HL-60 (cell line): ENCODE data around the gene ABHD10.

Experiments used
- GABPA ChIP-seq: IDR thresholded peaks from 2 replicates; pipeline ENCODE4 v1.6.1; 2012; ENCODE audit warnings: low read depth
- POLR2AphosphoS5 ChIP-seq: IDR thresholded peaks from 2 replicates; pipeline ENCODE4 v1.6.1; 2012; ENCODE audit warnings: low read depth
- REST ChIP-seq: IDR thresholded peaks from 2 replicates; pipeline ENCODE4 v1.6.1; 2012; ENCODE audit warnings: low read depth; ENCODE audit not compliant: insufficient replicate concordance
- SPI1 ChIP-seq: IDR thresholded peaks from 2 replicates; pipeline ENCODE4 v1.6.1; 2012; ENCODE audit warnings: low read depth, mild to moderate bottlenecking, borderline replicate concordance
- TF ChIP-seq, protein P1 (sequence below): IDR thresholded peaks from one replicate; pipeline ENCODE4 v1.5.1; 2011; ENCODE audit warnings: low read length, control low read depth, inconsistent platforms; ENCODE audit not compliant: insufficient read depth

DNA sequence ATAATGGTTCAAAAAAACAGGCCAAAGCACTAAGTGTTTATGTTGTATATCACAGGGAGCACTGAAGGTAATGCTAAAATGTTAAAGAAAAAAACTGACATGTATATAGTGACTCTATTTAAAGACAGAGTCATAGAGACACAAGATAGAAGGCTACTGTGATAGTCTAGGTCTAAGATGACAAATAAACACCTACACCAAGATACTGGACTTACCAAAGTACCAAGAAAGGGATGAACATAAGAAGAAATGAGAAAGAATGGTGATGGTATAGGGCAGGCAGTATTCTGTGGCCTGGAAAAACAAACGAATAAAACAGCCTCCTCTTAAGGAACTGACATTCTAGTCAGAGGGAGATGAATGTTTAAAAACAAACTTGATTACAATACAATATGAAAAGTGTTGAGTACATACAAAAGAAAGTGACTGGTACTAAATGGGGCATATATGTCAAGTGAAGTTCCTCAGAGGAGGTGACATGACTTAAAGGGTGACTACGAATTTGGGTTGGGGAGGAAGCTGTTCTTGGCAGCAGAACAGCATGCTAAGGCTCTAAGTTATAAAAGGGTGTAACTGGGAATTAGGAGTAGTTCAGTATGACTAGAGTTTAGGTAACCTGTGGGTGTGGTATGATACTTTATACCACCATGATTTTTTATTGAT lies 5.9 kb downstream of the ABHD10 start:
- TF ChIP-seq, protein P1, sequence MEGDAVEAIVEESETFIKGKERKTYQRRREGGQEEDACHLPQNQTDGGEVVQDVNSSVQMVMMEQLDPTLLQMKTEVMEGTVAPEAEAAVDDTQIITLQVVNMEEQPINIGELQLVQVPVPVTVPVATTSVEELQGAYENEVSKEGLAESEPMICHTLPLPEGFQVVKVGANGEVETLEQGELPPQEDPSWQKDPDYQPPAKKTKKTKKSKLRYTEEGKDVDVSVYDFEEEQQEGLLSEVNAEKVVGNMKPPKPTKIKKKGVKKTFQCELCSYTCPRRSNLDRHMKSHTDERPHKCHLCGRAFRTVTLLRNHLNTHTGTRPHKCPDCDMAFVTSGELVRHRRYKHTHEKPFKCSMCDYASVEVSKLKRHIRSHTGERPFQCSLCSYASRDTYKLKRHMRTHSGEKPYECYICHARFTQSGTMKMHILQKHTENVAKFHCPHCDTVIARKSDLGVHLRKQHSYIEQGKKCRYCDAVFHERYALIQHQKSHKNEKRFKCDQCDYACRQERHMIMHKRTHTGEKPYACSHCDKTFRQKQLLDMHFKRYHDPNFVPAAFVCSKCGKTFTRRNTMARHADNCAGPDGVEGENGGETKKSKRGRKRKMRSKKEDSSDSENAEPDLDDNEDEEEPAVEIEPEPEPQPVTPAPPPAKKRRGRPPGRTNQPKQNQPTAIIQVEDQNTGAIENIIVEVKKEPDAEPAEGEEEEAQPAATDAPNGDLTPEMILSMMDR: no peak
- TF ChIP-seq POLR2AphosphoS5 (no peak), REST (no peak), SPI1 (no peak), GABPA (no peak)
